DND-41 (cell line): ENCODE results near the gene ZNF462.

ENCODE experiments used
- ATAC-seq: fragments of 200-7000 bp; cut with Tn5 transposase; 3 replicates; pipeline ENCODE4 v1.9.1; 2021; ENCODE audit warnings: low read depth; ENCODE audit not compliant: insufficient read depth
- DNase-seq: peaks from one replicate; pipeline ENCODE4 v3.0.0-alpha.2; 2020
- H2AFZ ChIP-seq: 2 replicates; pipeline ENCODE4 v1.6.0; 2012; ENCODE audit warnings: low read depth, low read length
- H3K27ac ChIP-seq: 2 replicates; pipeline ENCODE4 v1.5.1; 2012; ENCODE audit warnings: low read length, inconsistent platforms
- H3K27me3 ChIP-seq: fragments of 200-600 bp; sonication (generic); 2 replicates; pipeline ENCODE4 v1.6.0; 2012; ENCODE audit warnings: low read length, mild to moderate bottlenecking, inconsistent platforms; ENCODE audit not compliant: insufficient read depth, poor library complexity
- H3K36me3 ChIP-seq: 2 replicates; pipeline ENCODE4 v1.5.1; 2012; ENCODE audit warnings: low read length, inconsistent platforms; ENCODE audit not compliant: insufficient read depth
- H3K4me1 ChIP-seq: 2 replicates; pipeline ENCODE4 v1.5.1; 2012; ENCODE audit warnings: mild to moderate bottlenecking, low read length; ENCODE audit not compliant: insufficient read depth
- H3K4me2 ChIP-seq: 2 replicates; pipeline ENCODE4 v1.6.0; 2012; ENCODE audit warnings: mild to moderate bottlenecking, moderate library complexity, low read length, inconsistent platforms; ENCODE audit not compliant: insufficient read depth
- H3K4me3 ChIP-seq, 2 experiments: fragments of 200-600 bp in 1 of 2; shearing (Covaris generic) in 1 of 2; 2 replicates each; pipeline ENCODE4 v1.5.1; 2012 to 2016; ENCODE audit warnings: inconsistent platforms in 2 of 2, low read length in 2 of 2, mild to moderate bottlenecking in 2 of 2, low read depth in 1 of 2, moderate library complexity in 1 of 2
- H3K79me2 ChIP-seq: 2 replicates; pipeline ENCODE4 v1.6.0; 2012; ENCODE audit warnings: low read length, inconsistent platforms; ENCODE audit not compliant: insufficient read depth
- H3K9ac ChIP-seq: 2 replicates; pipeline ENCODE4 v1.6.0; 2012; ENCODE audit warnings: low read depth, mild to moderate bottlenecking, inconsistent platforms, low read length, moderate library complexity
- H3K9me3 ChIP-seq: 2 replicates; pipeline ENCODE4 v1.5.1; 2012; ENCODE audit warnings: low read length, moderate library complexity, mild to moderate bottlenecking, inconsistent platforms; ENCODE audit not compliant: insufficient read depth, severe bottlenecking
- H4K20me1 ChIP-seq: 2 replicates; pipeline ENCODE4 v1.6.0; 2012; ENCODE audit warnings: low read length; ENCODE audit not compliant: insufficient read depth
- EZH2 ChIP-seq: IDR thresholded peaks from 3 replicates; pipeline ENCODE4 v1.6.1; 2012; ENCODE audit warnings: borderline replicate concordance, low read depth, mild to moderate bottlenecking, moderate library complexity, low read length, inconsistent platforms; ENCODE audit not compliant: severe bottlenecking
- TF ChIP-seq, protein P1 (sequence below): IDR thresholded peaks from 2 replicates; pipeline ENCODE4 v1.5.1; 2012; ENCODE audit warnings: borderline replicate concordance, low read length, moderate library complexity, mild to moderate bottlenecking; ENCODE audit not compliant: poor library complexity, severe bottlenecking; ENCODE audit errors: extremely low read depth

ZNF462 gene

GRCh38 chr9:106869028-106869427 lies 6.1 kb downstream of the ZNF462 start:
- Histone ChIP-seq H3K9ac (no peak overlapping the region), H3K36me3 (no peaks in the 10 kb centered on the region), H3K4me3 (no peak overlapping the region), H3K27me3 (no peaks in the 10 kb centered on the region), H3K9me3 (no peaks in the 10 kb centered on the region), H2AFZ (no peak overlapping the region), H3K27ac (no peak overlapping the region), H3K4me2 (no peak overlapping the region), H3K79me2 (peaks cover 14% of the 10 kb centered on the region), H3K4me1 (peaks cover 13% of the 10 kb centered on the region), H4K20me1 (no peaks in the 10 kb centered on the region)
- no peak for TF ChIP-seq EZH2
- TF ChIP-seq, protein P1, sequence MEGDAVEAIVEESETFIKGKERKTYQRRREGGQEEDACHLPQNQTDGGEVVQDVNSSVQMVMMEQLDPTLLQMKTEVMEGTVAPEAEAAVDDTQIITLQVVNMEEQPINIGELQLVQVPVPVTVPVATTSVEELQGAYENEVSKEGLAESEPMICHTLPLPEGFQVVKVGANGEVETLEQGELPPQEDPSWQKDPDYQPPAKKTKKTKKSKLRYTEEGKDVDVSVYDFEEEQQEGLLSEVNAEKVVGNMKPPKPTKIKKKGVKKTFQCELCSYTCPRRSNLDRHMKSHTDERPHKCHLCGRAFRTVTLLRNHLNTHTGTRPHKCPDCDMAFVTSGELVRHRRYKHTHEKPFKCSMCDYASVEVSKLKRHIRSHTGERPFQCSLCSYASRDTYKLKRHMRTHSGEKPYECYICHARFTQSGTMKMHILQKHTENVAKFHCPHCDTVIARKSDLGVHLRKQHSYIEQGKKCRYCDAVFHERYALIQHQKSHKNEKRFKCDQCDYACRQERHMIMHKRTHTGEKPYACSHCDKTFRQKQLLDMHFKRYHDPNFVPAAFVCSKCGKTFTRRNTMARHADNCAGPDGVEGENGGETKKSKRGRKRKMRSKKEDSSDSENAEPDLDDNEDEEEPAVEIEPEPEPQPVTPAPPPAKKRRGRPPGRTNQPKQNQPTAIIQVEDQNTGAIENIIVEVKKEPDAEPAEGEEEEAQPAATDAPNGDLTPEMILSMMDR = no peak
- ATAC-seq (no peak), DNase-seq (no peak)

- H3K4me1 ChIP-seq = peaks cover 9% of the 10 kb centered on the region
Measured at GRCh38 chr9:106869458-106869857, 6.5 kb downstream of the ZNF462 start.

GRCh38 chr9:106872641-106873040 lies 9.7 kb downstream of the ZNF462 start:
- H3K4me2 ChIP-seq = no peak overlapping the region
- H3K27me3 ChIP-seq = no peaks in the 10 kb centered on the region
- no peaks in the 10 kb centered on the region; the same call in 1 of the 2 replicates for H4K20me1 ChIP-seq
- H3K79me2 ChIP-seq = peaks cover 10% of the 10 kb centered on the region
- no peaks in the 10 kb centered on the region for H3K9me3 ChIP-seq
- no peak overlapping the region for H3K27ac ChIP-seq
- ATAC-seq = no peak
- H2AFZ ChIP-seq = no peak overlapping the region
- H3K4me3 ChIP-seq = no peak overlapping the region
- no peaks in the 10 kb centered on the region for H3K4me1 ChIP-seq
- no peak for TF ChIP-seq EZH2
- TF ChIP-seq, protein P1 = no peak
- H3K36me3 ChIP-seq = no peaks in the 10 kb centered on the region
- H3K9ac ChIP-seq = no peak overlapping the region
- DNase-seq = no peak

More at GRCh38 chr9:106869458-106869857, 6.5 kb downstream of the ZNF462 start:
- ATAC-seq (no peak), DNase-seq (no peak)
- H3K27ac ChIP-seq = no peak overlapping the region
- TF ChIP-seq, protein P1 = no peak
- no peak for TF ChIP-seq EZH2
- H3K4me2 ChIP-seq = no peak overlapping the region
- no peak overlapping the region for H3K9ac ChIP-seq
- no peaks in the 10 kb centered on the region for H3K27me3 ChIP-seq
- peaks cover 10% of the 10 kb centered on the region for H3K79me2 ChIP-seq
- no peak overlapping the region for H3K4me3 ChIP-seq
- no peaks in the 10 kb centered on the region for H3K9me3 ChIP-seq
- no peak overlapping the region for H2AFZ ChIP-seq
- H4K20me1 ChIP-seq = no peaks in the 10 kb centered on the region; the same call in 1 of the 2 replicates
- H3K36me3 ChIP-seq = no peaks in the 10 kb centered on the region

DNA sequence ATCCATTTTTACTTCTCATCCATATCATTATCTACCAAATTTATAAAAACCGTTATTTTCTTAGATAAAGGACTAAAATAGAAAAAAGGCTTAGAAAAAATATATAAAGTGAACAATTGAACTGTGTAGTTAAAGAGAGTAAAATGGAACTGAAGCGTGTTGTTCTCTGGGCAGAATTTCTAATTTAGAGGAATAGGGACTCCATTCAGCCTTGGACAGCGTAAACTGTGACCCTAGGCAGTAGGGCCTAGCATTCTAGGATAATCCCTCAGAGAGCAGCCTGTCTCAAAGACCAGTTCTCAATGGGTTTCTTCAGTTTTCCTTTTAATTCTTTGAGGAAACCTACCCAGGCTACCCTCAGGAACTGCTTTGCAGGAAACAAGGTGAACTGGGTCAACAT lies 11.1 kb downstream of the ZNF462 start:
- H4K20me1 ChIP-seq = no peaks in the 10 kb centered on the region; the same call in 1 of the 2 replicates
- ATAC-seq (no peak), DNase-seq (no peak)
- H3K9ac ChIP-seq = no peak overlapping the region
- H3K9me3 ChIP-seq = no peaks in the 10 kb centered on the region
- H3K4me1 ChIP-seq = no peaks in the 10 kb centered on the region
- no peak overlapping the region for H3K4me2 ChIP-seq
- H3K27ac ChIP-seq = no peak overlapping the region
- peaks cover 9% of the 10 kb centered on the region for H3K79me2 ChIP-seq
- TF ChIP-seq, protein P1 = no peak
- no peak for TF ChIP-seq EZH2
- no peak overlapping the region for H2AFZ ChIP-seq
- H3K36me3 ChIP-seq = no peaks in the 10 kb centered on the region
- no peaks in the 10 kb centered on the region for H3K27me3 ChIP-seq
- no peak overlapping the region for H3K4me3 ChIP-seq
